HepG2 (cell line): ENCODE measurements around the gene UCN3. TPM values are rescaled to one million over a fixed set of nuclear protein-coding genes. Genes with fewer than 3 reads are reported as not detected.
A peak's percentile ranks its signal among the peaks of the same experiment; 100 is the strongest.

Source experiments
- ATAC-seq: fragments of 200-7000 bp; cut with Tn5 transposase; 3 replicates; pipeline ENCODE4 v1.9.1; 2020; ENCODE audit warnings: mild to moderate bottlenecking, moderate library complexity
- BruUV-seq: library from RNA; stranded (reverse); fragments of 400-500 nt; replicated peaks from 2 replicates; lab custom pipeline; 2021; lab: Mats Ljungman, UMichigan
- CTCF ChIA-PET: fragments of 300-600 bp; formaldehyde crosslinking; extraction: SDS; loops from one replicate; lab custom pipeline; 2021; ENCODE audit warnings: low total read pairs, inconsistent platforms, low intra/inter-chr PET ratio; lab: Yijun Ruan, JAX
- POLR2A ChIA-PET: fragments of 350-600 bp; sonication (Branson Sonifier 250); formaldehyde crosslinking; loops from one replicate; lab custom pipeline; 2020; ENCODE audit warnings: antibody characterized with exemption, inconsistent platforms; lab: Yijun Ruan, JAX
- DNase-seq: peaks from one replicate; pipeline ENCODE4 v3.0.0-alpha.2; 2015; ENCODE audit warnings: low spot score
- FAIRE-seq: peaks from 3 replicates; lab custom pipeline; 2011; peaks lifted over from hg19 to GRCh38; lab: Jason Lieb, UNC
- H2AFZ ChIP-seq: one replicate; pipeline ENCODE4 v1.6.1; 2011; ENCODE audit warnings: low read length, inconsistent platforms
- H3K27ac ChIP-seq: fragments of 300-600 bp; 3 replicates; pipeline ENCODE4 v1.8.0; 2011; ENCODE audit warnings: mixed run types, mild to moderate bottlenecking, mixed read lengths, low read length, inconsistent platforms; ENCODE audit not compliant: insufficient read depth; ENCODE audit errors: extremely low read length
- H3K27me3 ChIP-seq, 2 experiments: fragments of 200-600 bp in 1 of 2; 2 replicates in 1 of 2; 3 replicates in 1 of 2; pipeline versions ENCODE4 v1.6.0 to v1.8.0; 2011; ENCODE audit warnings: low read length in 2 of 2, mild to moderate bottlenecking in 2 of 2, moderate library complexity in 2 of 2, inconsistent platforms in 1 of 2; ENCODE audit not compliant: insufficient read depth in 2 of 2, control insufficient read depth in 1 of 2
- H3K36me3 ChIP-seq, 2 experiments: fragments of 200-600 bp in 1 of 2; replicated peaks in 1 of 2; 2 replicates in 1 of 2; 3 replicates in 1 of 2; pipeline versions ENCODE4 v1.5.1 to v1.8.0; 2011; ENCODE audit warnings: low read length in 2 of 2, inconsistent platforms in 1 of 2; ENCODE audit not compliant: insufficient read depth in 2 of 2, control insufficient read depth in 1 of 2
- H3K4me1 ChIP-seq: 2 replicates; pipeline ENCODE4 v1.5.1; 2012; ENCODE audit warnings: low read length, inconsistent platforms; ENCODE audit not compliant: insufficient read depth
- H3K4me2 ChIP-seq: 2 replicates; pipeline ENCODE4 v1.6.0; 2011; ENCODE audit warnings: low read depth, low read length, inconsistent platforms
- H3K4me3 ChIP-seq, 3 experiments: fragments of 200-600 bp in 1 of 3; sonication (generic), shearing (Covaris generic) in 1 of 3; replicated peaks in 1 of 3; 2 replicates each; pipeline ENCODE4 v1.5.1; 2011 to 2016; ENCODE audit warnings: low read length in 3 of 3, inconsistent platforms in 2 of 3, low read depth in 2 of 3, mild to moderate bottlenecking in 2 of 3, control low read depth in 1 of 3, mixed read lengths in 1 of 3; ENCODE audit not compliant: insufficient read depth in 1 of 3
- H3K79me2 ChIP-seq: one replicate; pipeline ENCODE4 v1.6.1; 2011; ENCODE audit warnings: low read length, inconsistent platforms; ENCODE audit not compliant: insufficient read depth
- H3K9ac ChIP-seq: 2 replicates; pipeline ENCODE4 v1.6.0; 2011; ENCODE audit warnings: mild to moderate bottlenecking, low read depth, low read length, inconsistent platforms; ENCODE audit not compliant: insufficient read depth
- H3K9me3 ChIP-seq: 2 replicates; pipeline ENCODE4 v1.5.1; 2012; ENCODE audit warnings: mild to moderate bottlenecking, low read length
- H4K20me1 ChIP-seq: 2 replicates; pipeline ENCODE4 v1.6.0; 2011; ENCODE audit warnings: inconsistent platforms, mild to moderate bottlenecking, low read length, moderate library complexity; ENCODE audit not compliant: insufficient read depth
- AHR ChIP-seq: IDR thresholded peaks from 2 replicates; pipeline ENCODE4 v1.6.1; 2018; ENCODE audit warnings: missing genetic modification reagents, missing compliant biosample characterization
- IKZF1 ChIP-seq: fragments of 450-650 bp; IDR thresholded peaks from 2 replicates; pipeline ENCODE4 v1.7.1; 2016
- MBNL3 ChIP-seq: fragments of 250-450 bp; sonication (Bioruptor Pico); conservative IDR thresholded peaks from 2 replicates; pipeline ENCODE4 v1.8.0; 2022; ENCODE audit warnings: mild to moderate bottlenecking, inconsistent platforms
- ZNF260 ChIP-seq: sonication (generic); formaldehyde crosslinking; IDR thresholded peaks from 2 replicates; pipeline ENCODE4 v1.4.0; 2020; ENCODE audit warnings: missing genetic modification reagents, low read depth, mild to moderate bottlenecking, borderline replicate concordance
- ZNF33B ChIP-seq: sonication (generic); formaldehyde crosslinking; IDR thresholded peaks from 2 replicates; pipeline ENCODE4 v1.5.1; 2020; ENCODE audit warnings: mild to moderate bottlenecking, missing genetic modification reagents
- ZNF777 ChIP-seq: sonication (generic); formaldehyde crosslinking; IDR thresholded peaks from 2 replicates; pipeline ENCODE4 v1.4.0; 2020; ENCODE audit warnings: missing genetic modification reagents
- WGBS: methylation state at CpG from one replicate; pipeline ENCODE4 v1.1.6; 2017; ENCODE audit warnings: low lambda C conversion rate; 5-methylcytosine and 5-hydroxymethylcytosine counted together
- in situ Hi-C: cut with HindIII; loops from 2 replicates; pipeline ENCODE4 v1.10.0; 2017; ENCODE audit warnings: low pct_unique_long_range_greater_than_20kb; ENCODE audit not compliant: extremely low pct_ligation_motif_present
- intact Hi-C: fragments of 100-400 bp; cut with micrococcal nuclease; formaldehyde crosslinking; loops from one replicate; pipeline ENCODE4 v1.10.0; 2022; ENCODE audit not compliant: unreplicated experiment
- polyA plus RNA-seq, 8 experiments: library from polyadenylated mRNA; depleted of rRNA in 3 of 8; stranded (reverse) in 7 of 8; unstranded in 1 of 8; fragments of >200 nt; fragmentation: Illumina TruSeq in 4 of 8; extraction: Trizol in 4 of 8; gene quantifications; 2 replicates each; pipeline versions ENCODE4 v1.2.1 to v1.2.3, GENCODE V29; 2011 to 2016; ENCODE audit warnings: low read depth in 4 of 8, missing spikeins in 1 of 8, mixed read lengths in 1 of 8; ENCODE audit not compliant: insufficient read depth in 1 of 8
- total RNA-seq, 5 experiments: library from RNA; depleted of rRNA; stranded (reverse); fragments of >200 nt; fragmentation: Illumina TruSeq; extraction: Trizol; gene quantifications; 2 replicates each; pipeline ENCODE4 v1.2.3, GENCODE V29; 2016; ENCODE audit warnings: low read depth in 1 of 5

UCN3 gene
- total and polyA plus RNA-seq, 2 of the 13 experiments (the other 11 are each of a cell fraction or from before 2014, with no cell fraction given): not detected

DNA sequence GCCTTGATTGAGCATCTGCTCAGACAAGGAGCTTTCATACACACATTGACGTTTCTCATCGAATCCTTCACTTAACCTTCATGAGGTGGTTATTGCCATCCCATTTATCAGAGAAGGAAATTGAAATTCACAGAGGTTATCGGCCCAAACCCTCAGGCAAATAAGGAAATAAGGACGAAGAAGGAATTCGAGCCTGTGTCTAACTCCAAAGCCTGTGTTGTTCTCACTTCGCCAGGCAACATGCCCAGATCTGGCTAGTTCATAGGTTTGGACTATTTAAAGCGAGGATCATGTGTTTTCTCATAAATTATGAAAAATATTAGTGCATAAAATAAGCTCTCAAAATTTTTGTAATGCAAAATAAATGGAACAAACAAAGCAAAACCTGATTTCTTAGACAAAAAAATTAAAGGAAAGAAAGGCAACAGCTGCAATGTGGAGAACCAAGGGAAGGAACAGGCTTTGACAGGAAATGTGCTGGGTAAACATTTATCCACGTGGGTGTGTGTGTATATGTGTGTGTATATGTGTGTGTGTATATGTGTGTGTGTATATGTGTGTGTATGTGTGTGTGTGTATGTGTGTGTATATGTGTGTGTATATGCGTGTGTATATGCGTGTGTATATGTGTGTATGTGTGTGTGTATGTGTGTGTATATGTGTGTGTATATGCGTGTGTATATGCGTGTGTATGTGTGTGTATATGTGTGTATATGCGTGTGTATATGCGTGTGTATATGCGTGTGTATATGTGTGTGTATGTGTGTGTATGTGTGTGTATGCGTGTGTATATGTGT, 4.8 kb downstream of the UCN3 start:
- Histone ChIP-seq H3K27me3 (peaks cover 0 to 22% of the 10 kb centered on the region in 2 experiments; a peak in 3 of 5 replicates), H3K4me3 (no peak overlapping the region), H3K9ac (no peak overlapping the region), H3K4me1 (peaks cover 50% of the 10 kb centered on the region), H2AFZ (no peak overlapping the region), H4K20me1 (no peaks in the 10 kb centered on the region), H3K4me2 (no peak overlapping the region), H3K36me3 (no peaks in the 10 kb centered on the region), H3K79me2 (no peaks in the 10 kb centered on the region), H3K9me3 (no peaks in the 10 kb centered on the region), H3K27ac (no peak overlapping the region)
- DNase-seq (no peak), ATAC-seq (no peak), FAIRE-seq (no peak)
- TF ChIP-seq MBNL3: no peak
- TF ChIP-seq ZNF260 (CRISPR knock-in tag): no peak
- no peak for TF ChIP-seq ZNF777 (CRISPR knock-in tag)
- no peak for TF ChIP-seq ZNF33B
- in situ Hi-C loops: no loop called here
- ChIA-PET CTCF (no interaction called here), POLR2A (no interaction called here)
- BruUV-seq: no TSS peak
- intact Hi-C loops: loop anchor here (10.0 kb wide), 1 partner anchor 275 kb away; the partner anchor contains the start of gene AKR1C3
- WGBS: 53% methylated on average over 16 of the region's 16 CpGs

DNA sequence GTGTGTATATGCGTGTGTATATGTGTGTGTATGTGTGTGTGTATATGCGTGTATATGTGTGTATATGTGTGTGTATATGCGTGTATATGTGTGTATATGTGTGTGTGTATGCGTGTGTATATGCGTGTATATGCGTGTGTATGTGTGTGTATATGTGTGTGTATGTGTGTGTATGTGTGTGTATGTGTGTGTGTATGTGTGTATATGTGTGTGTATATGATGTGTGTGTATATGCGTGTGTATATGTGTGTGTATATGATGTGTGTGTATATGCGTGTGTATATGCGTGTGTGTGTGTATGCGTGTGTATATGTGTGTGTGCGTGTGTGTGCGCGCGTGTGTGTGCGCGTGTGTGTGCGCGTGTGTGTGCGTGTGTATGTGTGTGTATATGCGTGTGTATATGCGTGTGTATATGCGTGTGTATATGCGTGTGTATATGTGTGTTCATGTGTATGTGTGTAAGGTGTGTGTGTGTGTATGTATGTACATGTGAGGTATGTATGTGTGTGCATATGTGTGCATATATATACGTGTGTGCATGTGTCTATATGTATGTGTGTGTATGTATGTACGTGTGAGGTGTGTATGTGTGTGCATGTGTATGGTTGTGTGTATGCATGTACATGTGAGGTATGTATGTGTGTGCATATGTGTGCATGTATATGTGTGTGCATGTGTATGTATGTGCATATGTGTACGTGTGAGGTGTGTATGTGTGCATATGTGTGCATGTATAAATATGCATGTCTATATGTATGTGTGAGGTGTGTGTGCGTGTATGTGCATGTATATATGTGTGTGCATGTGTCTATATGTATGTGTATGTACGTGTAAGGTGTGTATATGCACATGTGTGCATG, 6.0 kb downstream of the UCN3 start:
- H3K79me2 ChIP-seq: no peaks in the 10 kb centered on the region
- peaks cover 44% of the 10 kb centered on the region for H3K4me1 ChIP-seq
- H3K36me3 ChIP-seq: no peaks in the 10 kb centered on the region
- no peak for TF ChIP-seq AHR (CRISPR knock-in tag)
- TF ChIP-seq IKZF1: 0 out of 2 replicates have a peak, but pooled peaks have one; percentile 9
- TF ChIP-seq, all 625 proteins: peak for 1
- no peaks in the 10 kb centered on the region for H3K9me3 ChIP-seq
- in situ Hi-C loops (no loop called here), intact Hi-C loops (loop anchor here (10.0 kb wide), 1 partner anchor 276 kb away; the partner anchor contains the start of gene AKR1C3)
- H2AFZ ChIP-seq: no peak overlapping the region
- 54% methylated on average over 22 of the region's 28 CpGs for WGBS
- H3K4me3 ChIP-seq: no peak overlapping the region
- H3K27me3 ChIP-seq: peaks cover 0 to 11% of the 10 kb centered on the region in 2 experiments; a peak in 3 of 5 replicates
- no peak overlapping the region for H3K9ac ChIP-seq
- no peak overlapping the region for H3K27ac ChIP-seq
- H4K20me1 ChIP-seq: no peaks in the 10 kb centered on the region
- ATAC-seq (no peak), DNase-seq (no peak), FAIRE-seq (peak; percentile 34)
- CTCF ChIA-PET: no interaction called here
- BruUV-seq: no TSS peak
- POLR2A ChIA-PET: no interaction called here
- H3K4me2 ChIP-seq: no peak overlapping the region
